Muscle layer of colon (tissue), 2 donors: Measurements from ENCODE around the gene L2HGDH.

ENCODE experiments used
- H3K27ac ChIP-seq: one replicate; pipeline ENCODE4 v1.7.0; 2013; ENCODE audit warnings: low read depth, mild to moderate bottlenecking, low read length, moderate library complexity
- H3K27me3 ChIP-seq, 2 donors: one replicate each; pipeline ENCODE4 v1.7.0; 2013; ENCODE audit warnings: low read length in 2 of 2, mild to moderate bottlenecking in 2 of 2; ENCODE audit not compliant: insufficient read depth in 2 of 2, control insufficient read depth in 1 of 2
- H3K36me3 ChIP-seq: one replicate; pipeline ENCODE4 v1.7.0; 2013; ENCODE audit warnings: mild to moderate bottlenecking, low read length; ENCODE audit not compliant: insufficient read depth
- H3K4me1 ChIP-seq: one replicate; pipeline ENCODE4 v1.7.0; 2013; ENCODE audit warnings: mild to moderate bottlenecking, low read length; ENCODE audit not compliant: insufficient read depth
- H3K4me3 ChIP-seq, 2 donors: one replicate each; pipeline ENCODE4 v1.7.0; 2013; ENCODE audit warnings: low read length in 2 of 2, low read depth in 1 of 2, mild to moderate bottlenecking in 1 of 2, moderate library complexity in 1 of 2
- H3K9ac ChIP-seq: one replicate; pipeline ENCODE4 v1.7.0; 2013; ENCODE audit warnings: low read length
- H3K9me3 ChIP-seq: one replicate; pipeline ENCODE4 v1.7.0; 2013; ENCODE audit warnings: mild to moderate bottlenecking, low read length
- donor health status: abdominal sarcoma.
- donor health status: Adenocarcinoma of cecum.

Gene L2HGDH

DNA sequence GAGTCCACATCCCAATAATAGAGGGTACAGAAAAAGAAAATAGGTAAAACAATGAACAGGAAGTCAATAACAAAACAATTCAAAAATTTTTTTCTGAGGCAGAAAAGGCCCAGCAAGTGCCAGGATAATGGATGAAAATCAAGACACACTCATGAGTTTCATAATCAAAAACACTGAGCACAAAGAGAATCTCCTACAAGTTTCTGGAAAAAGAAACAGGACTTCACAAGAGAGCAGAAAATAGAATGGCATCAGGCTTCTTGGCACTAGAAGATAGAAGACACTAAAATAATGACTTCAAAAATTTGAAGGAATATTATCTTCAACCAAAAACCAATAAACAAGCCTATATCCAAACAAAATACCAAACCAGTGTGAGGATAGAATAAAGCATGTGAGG lies 36.9 kb upstream of the L2HGDH start:
- Histone ChIP-seq H3K4me3 (no peak overlapping the region), H3K9ac (no peak overlapping the region), H3K36me3 (no peaks in the 10 kb centered on the region), H3K4me1 (peaks cover 28% of the 10 kb centered on the region), H3K27me3 (no peaks in the 10 kb centered on the region), H3K27ac (no peak overlapping the region), H3K9me3 (no peaks in the 10 kb centered on the region)

DNA sequence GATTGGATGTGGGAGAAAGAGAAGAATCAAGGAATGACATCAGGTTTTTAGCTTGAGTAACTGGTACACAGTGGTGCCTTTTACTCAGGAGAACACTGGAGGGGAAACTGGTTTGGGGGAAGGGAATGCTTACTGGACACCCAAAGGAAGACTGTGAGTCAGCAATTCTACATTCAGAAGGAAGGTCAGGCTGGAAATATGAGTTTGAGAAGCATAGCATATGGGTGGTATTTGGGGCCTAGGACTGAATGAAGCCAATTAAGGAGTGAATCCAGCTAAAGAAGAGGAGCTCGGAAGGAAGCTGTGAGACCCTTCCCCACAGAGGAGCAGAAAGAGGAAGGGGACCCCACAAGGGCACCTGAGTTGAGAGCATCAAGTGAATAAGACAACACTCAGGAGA lies 35.5 kb upstream of the L2HGDH start:
- H3K9me3 ChIP-seq = no peaks in the 10 kb centered on the region
- H3K27me3 ChIP-seq = no peaks in the 10 kb centered on the region
- H3K4me3 ChIP-seq = no peak overlapping the region
- peaks cover 37% of the 10 kb centered on the region for H3K4me1 ChIP-seq
- H3K9ac ChIP-seq = no peak overlapping the region
- no peaks in the 10 kb centered on the region for H3K36me3 ChIP-seq
- H3K27ac ChIP-seq = no peak overlapping the region

DNA sequence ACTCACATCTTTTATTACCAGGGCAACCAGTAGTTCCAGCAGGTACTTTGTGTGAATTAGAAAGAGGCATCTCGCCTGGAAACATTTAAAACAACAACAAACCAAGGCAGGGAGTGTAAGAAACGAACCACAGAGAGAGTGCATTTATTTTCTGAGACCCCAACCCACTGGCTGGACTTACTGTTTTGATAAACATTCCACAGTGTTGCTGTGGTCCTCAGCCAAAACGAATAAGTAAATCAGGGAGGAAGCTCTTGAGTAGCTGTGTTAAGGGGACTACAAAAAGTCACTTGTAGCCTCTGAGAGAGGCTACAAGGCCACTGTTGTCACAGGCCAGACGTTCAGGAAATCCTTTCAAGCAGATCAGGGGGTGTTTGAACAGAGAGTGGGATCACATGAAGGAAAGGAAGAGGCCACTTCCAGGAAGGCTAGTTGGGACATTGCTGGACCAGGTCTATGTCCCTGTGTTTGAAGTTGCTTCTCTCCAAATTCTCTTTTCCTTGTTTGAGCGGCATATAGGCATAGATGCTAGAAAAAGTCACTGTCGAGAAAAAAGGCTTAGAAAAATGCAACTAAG lies 33.9 kb upstream of the L2HGDH start:
- no peaks in the 10 kb centered on the region for H3K36me3 ChIP-seq
- H3K9ac ChIP-seq = no peak overlapping the region
- H3K4me3 ChIP-seq = no peak overlapping the region
- peaks cover 47% of the 10 kb centered on the region for H3K4me1 ChIP-seq
- H3K9me3 ChIP-seq = no peaks in the 10 kb centered on the region
- no peaks in the 10 kb centered on the region for H3K27me3 ChIP-seq
- no peak overlapping the region for H3K27ac ChIP-seq

DNA sequence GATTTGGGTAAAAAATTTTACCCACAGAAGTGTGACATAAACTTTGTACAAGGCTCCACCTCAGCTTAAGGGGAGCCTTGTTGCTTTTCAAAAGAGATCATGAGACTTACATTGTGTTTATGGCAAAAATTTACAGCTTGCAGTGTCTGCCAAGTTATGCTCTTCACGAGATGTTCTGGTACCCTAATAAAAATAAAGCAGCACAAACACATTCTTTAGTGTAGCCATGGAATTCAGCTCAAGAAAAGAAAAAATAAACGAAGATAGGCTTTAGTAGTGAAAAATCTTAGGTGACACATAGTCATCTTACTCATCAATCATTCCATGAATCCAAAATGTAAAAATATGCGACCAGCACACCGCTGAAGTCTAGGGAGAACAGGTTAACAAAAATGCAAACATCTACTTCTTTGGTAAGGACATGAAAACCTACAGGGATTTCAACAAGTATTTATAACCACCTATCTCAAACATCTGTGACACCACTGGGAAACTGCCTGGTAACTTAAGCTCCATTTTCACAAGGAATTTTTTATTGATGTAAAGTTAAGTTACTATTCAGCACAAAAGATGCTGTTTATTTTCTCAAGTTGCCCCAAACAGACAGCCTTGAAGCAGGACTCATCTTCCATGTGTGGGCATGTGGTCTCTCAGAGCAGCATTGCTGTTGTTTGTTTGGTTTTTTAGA lies 33.0 kb upstream of the L2HGDH start:
- Histone ChIP-seq H3K9me3 (no peaks in the 10 kb centered on the region), H3K27me3 (no peaks in the 10 kb centered on the region), H3K4me1 (peaks cover 51% of the 10 kb centered on the region), H3K36me3 (no peaks in the 10 kb centered on the region), H3K4me3 (no peak overlapping the region), H3K27ac (no peak overlapping the region), H3K9ac (no peak overlapping the region)

- Histone ChIP-seq H3K4me1 (peaks cover 58% of the 10 kb centered on the region), H3K4me3 (no peak overlapping the region), H3K9me3 (no peaks in the 10 kb centered on the region), H3K9ac (no peak overlapping the region), H3K36me3 (no peaks in the 10 kb centered on the region), H3K27me3 (no peaks in the 10 kb centered on the region), H3K27ac (peak overlapping the region; percentile 5)
Measured at GRCh38 chr14:50344116-50344775, 32.2 kb upstream of the L2HGDH start.

DNA sequence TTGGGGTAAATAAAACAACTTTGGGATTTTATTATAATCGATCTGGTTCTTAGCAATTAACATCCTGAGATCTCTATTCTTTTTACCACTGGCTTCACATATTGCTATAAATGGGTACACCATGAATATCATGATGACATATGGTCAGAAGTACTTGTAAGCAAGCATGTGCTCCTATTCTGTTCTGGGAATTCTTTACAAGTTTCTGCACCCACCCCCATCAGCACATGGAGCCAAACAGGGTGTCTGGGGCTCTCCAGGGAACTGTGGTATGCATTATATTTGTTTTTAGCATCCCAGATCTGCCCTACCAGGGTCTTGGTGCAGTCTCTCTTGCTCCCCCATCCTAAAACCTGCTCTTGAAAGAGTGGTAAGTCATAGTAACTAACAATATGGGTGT lies 31.4 kb upstream of the L2HGDH start:
- H3K9ac ChIP-seq = no peak overlapping the region
- H3K4me1 ChIP-seq = peaks cover 63% of the 10 kb centered on the region
- peak overlapping the region in 1 of 2 donors; percentile 43 for H3K4me3 ChIP-seq
- H3K9me3 ChIP-seq = no peaks in the 10 kb centered on the region
- H3K27me3 ChIP-seq = no peaks in the 10 kb centered on the region
- H3K27ac ChIP-seq = no peak overlapping the region
- H3K36me3 ChIP-seq = no peaks in the 10 kb centered on the region

DNA sequence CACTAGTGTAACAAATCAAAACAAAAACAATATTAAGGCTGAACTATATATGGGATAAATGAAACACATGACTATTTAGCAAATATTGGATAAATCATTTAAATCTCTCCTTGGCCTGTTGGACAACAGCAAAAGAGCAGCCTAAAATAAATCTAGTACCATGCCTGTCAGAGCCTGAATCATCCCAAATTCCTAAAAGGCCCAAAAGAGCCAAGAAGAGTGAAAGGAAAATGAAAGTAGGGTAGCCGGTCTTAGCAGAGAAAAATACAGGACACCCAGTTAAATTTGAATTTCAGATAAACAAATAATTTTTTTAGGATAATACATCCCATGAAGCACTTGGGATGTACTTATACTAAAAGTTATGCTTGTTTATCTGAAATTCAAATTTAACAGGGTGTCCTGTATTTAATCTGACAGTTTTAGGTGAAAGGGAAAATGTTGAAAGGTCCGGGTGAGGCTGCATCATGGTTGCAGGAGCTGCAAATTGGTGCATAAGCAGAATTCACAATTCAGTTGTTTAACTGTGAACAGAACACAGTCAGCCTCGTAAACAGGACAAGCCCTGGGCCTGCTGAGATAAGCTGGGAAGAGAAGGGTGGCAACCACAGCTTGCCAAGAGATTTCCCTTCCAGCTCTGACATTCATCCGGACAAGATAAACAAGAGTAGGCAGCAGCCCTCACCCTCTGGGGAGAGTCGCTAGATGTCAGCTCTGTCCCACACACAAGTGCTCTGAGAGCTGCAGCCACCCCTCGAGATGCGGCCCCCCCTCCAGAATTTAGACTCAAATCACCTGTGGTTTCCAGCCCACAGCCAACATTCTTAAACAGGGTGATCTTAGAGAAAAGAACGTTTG lies 30.4 kb upstream of the L2HGDH start:
- H3K4me3 ChIP-seq = peak overlapping the region in 1 of 2 donors; percentile 43

DNA sequence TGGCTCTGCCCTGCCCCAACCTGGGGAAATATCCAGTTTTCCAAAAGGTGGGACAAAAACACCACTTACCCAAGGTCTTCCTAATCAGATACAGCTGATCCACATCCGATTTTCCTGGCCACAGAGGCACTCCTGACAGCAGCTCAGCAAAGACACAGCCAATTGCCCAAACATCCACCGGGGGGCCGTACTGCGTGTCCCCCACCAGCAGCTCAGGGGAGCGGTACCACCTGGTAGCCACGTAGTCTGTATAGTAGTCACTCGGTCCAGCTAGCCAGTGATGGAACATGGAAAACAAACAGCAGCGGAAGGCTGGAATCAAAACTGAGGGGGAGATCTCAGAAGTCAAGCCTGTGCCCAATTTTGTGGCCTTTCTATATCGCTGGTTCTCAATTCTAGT lies 28.9 kb upstream of the L2HGDH start:
- no peak overlapping the region for H3K9ac ChIP-seq
- H3K9me3 ChIP-seq = no peaks in the 10 kb centered on the region
- H3K27me3 ChIP-seq = no peaks in the 10 kb centered on the region
- no peaks in the 10 kb centered on the region for H3K36me3 ChIP-seq
- H3K4me1 ChIP-seq = peaks cover 67% of the 10 kb centered on the region
- H3K4me3 ChIP-seq = no peak overlapping the region
- H3K27ac ChIP-seq = no peak overlapping the region

More for the DNA sequence above, 30.4 kb upstream of the L2HGDH start:
- Histone ChIP-seq H3K9ac (no peak overlapping the region), H3K9me3 (no peaks in the 10 kb centered on the region), H3K36me3 (no peaks in the 10 kb centered on the region), H3K4me1 (peaks cover 63% of the 10 kb centered on the region), H3K27ac (peak overlapping the region; percentile 18), H3K27me3 (no peaks in the 10 kb centered on the region)

DNA sequence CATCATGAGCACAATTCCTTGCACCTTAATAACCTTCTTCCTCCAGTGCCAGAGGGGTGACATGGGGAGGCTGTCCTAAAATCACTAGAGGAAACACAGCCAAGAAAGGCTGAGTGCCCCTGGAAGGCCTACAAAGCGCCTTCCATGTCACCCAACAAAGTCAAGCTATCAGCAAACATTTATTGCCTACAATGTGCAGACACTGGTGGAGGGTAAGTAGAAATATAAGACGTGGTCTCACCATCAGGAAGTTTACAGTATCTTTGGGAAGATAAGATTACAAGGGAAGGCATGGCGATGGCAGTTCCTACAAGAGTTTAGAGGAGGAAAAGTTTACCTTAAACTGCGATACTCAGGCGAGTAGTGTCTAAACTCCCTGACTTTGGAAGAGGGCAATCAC lies 28.0 kb upstream of the L2HGDH start:
- peaks cover 67% of the 10 kb centered on the region for H3K4me1 ChIP-seq
- no peaks in the 10 kb centered on the region for H3K9me3 ChIP-seq
- H3K27ac ChIP-seq = no peak overlapping the region
- no peak overlapping the region for H3K9ac ChIP-seq
- no peak overlapping the region for H3K4me3 ChIP-seq
- no peaks in the 10 kb centered on the region for H3K27me3 ChIP-seq
- H3K36me3 ChIP-seq = no peaks in the 10 kb centered on the region

GRCh38 chr14:50339178-50339804 lies 27.3 kb upstream of the L2HGDH start:
- H3K27ac ChIP-seq = no peak overlapping the region
- H3K27me3 ChIP-seq = no peaks in the 10 kb centered on the region
- H3K9ac ChIP-seq = no peak overlapping the region
- H3K4me1 ChIP-seq = peaks cover 62% of the 10 kb centered on the region
- H3K36me3 ChIP-seq = no peaks in the 10 kb centered on the region
- no peak overlapping the region for H3K4me3 ChIP-seq
- H3K9me3 ChIP-seq = no peaks in the 10 kb centered on the region

- peaks cover 55% of the 10 kb centered on the region for H3K4me1 ChIP-seq
- H3K9ac ChIP-seq = no peak overlapping the region
- no peaks in the 10 kb centered on the region for H3K27me3 ChIP-seq
- no peaks in the 10 kb centered on the region for H3K9me3 ChIP-seq
- no peaks in the 10 kb centered on the region for H3K36me3 ChIP-seq
- no peak overlapping the region for H3K4me3 ChIP-seq
- no peak overlapping the region for H3K27ac ChIP-seq
Measured at GRCh38 chr14:50338587-50338986, 26.6 kb upstream of the L2HGDH start.
